ENCODE results near the gene IQGAP1. TPM values are rescaled to one million over a fixed set of nuclear protein-coding genes. Genes with fewer than 3 reads are reported as not detected.

Gene IQGAP1
- total RNA-seq, 1 experiment from 2014 or later: 72.4 TPM

GRCh38 chr15:90519688-90520087, 131.6 kb downstream of the IQGAP1 start:
- Histone ChIP-seq H3K4ac (ENCODE audit: low read depth, low read length) (no peak overlapping the region), H2BK12ac (ENCODE audit: insufficient read length, low read depth, low read length) (no peak overlapping the region), H3K14ac (ENCODE audit: insufficient read depth, low read length) (no peak overlapping the region), H2BK15ac (ENCODE audit: low read depth, low read length) (no peak overlapping the region), H2BK20ac (ENCODE audit: low read depth, low read length, poor library complexity, severe bottlenecking) (no peak overlapping the region), H3T11ph (ENCODE audit: low read length) (no peak overlapping the region), H3K23ac (ENCODE audit: insufficient read length, low read depth, low read length) (no peak overlapping the region), H3K9ac (ENCODE audit: extremely low read depth, insufficient read length, low read length) (no peak overlapping the region), H4K91ac (ENCODE audit: insufficient read length, low read depth, low read length) (no peak overlapping the region), H3K27ac (ENCODE audit: insufficient read length, low read depth, low read length) (no peak overlapping the region), H2AK5ac (ENCODE audit: insufficient read length, low read length) (no peak overlapping the region), H3K9me3 (ENCODE audit: control insufficient read depth, low read depth, low read length) (no peaks in the 10 kb centered on the region), H4K20me1 (ENCODE audit: control insufficient read depth, insufficient read depth, insufficient read length) (no peaks in the 10 kb centered on the region), H3K4me1 (ENCODE audit: insufficient read depth, low read length) (no peaks in the 10 kb centered on the region; the same call in 1 of the 2 replicates), H4K8ac (replicated peaks; ENCODE audit: insufficient read length, low read depth, low read length) (no peak overlapping the region), H2BK120ac (ENCODE audit: low read depth, low read length, poor library complexity, severe bottlenecking) (no peak overlapping the region), H3K23me2 (ENCODE audit: insufficient read length, low read depth, low read length, poor library complexity, severe bottlenecking) (no peaks in the 10 kb centered on the region), H3K27me3 (ENCODE audit: insufficient read depth, low read length) (no peaks in the 10 kb centered on the region), H2AFZ (ENCODE audit: low read length) (no peak overlapping the region), H3K79me1 (ENCODE audit: insufficient read depth, low read depth, low read length, poor library complexity, severe bottlenecking) (no peaks in the 10 kb centered on the region), H3K4me2 (ENCODE audit: insufficient read depth, insufficient read length, low read length) (no peak overlapping the region), H4K5ac (ENCODE audit: insufficient read length, low read depth, low read length) (no peak overlapping the region), H3K56ac (ENCODE audit: insufficient read length, low read depth, low read length) (no peak overlapping the region), H3K18ac (ENCODE audit: insufficient read length, low read depth, low read length) (no peak overlapping the region), H2BK5ac (ENCODE audit: insufficient read length, low read length) (no peak overlapping the region), H3K79me2 (ENCODE audit: insufficient read depth, low read length) (no peaks in the 10 kb centered on the region)
- DNase-seq: no peak
- H3K27ac Mint-ChIP-seq: no peak overlapping the region
- peaks cover 3% of the 10 kb centered on the region for H3K27me3 Mint-ChIP-seq (ENCODE audit: low read depth)
- WGBS (ENCODE audit: extremely low coverage, insufficient read length, low lambda C conversion rate): no CpG with 5 or more reads among the region's 1 CpG
- TF ChIP-seq, protein P1, sequence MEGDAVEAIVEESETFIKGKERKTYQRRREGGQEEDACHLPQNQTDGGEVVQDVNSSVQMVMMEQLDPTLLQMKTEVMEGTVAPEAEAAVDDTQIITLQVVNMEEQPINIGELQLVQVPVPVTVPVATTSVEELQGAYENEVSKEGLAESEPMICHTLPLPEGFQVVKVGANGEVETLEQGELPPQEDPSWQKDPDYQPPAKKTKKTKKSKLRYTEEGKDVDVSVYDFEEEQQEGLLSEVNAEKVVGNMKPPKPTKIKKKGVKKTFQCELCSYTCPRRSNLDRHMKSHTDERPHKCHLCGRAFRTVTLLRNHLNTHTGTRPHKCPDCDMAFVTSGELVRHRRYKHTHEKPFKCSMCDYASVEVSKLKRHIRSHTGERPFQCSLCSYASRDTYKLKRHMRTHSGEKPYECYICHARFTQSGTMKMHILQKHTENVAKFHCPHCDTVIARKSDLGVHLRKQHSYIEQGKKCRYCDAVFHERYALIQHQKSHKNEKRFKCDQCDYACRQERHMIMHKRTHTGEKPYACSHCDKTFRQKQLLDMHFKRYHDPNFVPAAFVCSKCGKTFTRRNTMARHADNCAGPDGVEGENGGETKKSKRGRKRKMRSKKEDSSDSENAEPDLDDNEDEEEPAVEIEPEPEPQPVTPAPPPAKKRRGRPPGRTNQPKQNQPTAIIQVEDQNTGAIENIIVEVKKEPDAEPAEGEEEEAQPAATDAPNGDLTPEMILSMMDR (conservative IDR thresholded peaks at IDR 0.05): no peak
- H3K36me3 Mint-ChIP-seq (ENCODE audit: insufficient read depth in 1 of 3, low read depth in 3 of 3): no peaks in the 10 kb centered on the region
- no peaks in the 10 kb centered on the region for H3K4me1 Mint-ChIP-seq
- H3K4me3 Mint-ChIP-seq: no peak overlapping the region
- H3K9me3 Mint-ChIP-seq: no peaks in the 10 kb centered on the region

Measured in H9 (cell line).